GM12872 (cell line): Measurements from ENCODE around the gene CDPF1.

Source experiments
- CTCF ChIP-seq: IDR thresholded peaks from 3 replicates; pipeline ENCODE4 v1.5.1; 2011; ENCODE audit warnings: low read depth, mild to moderate bottlenecking, low read length, moderate library complexity; ENCODE audit not compliant: insufficient read depth

The CDPF1 gene

GRCh38 chr22:46245511-46245910, 4.6 kb downstream of the CDPF1 start:
- TF ChIP-seq CTCF, result no peak

- TF ChIP-seq CTCF, result no peak
These were observed 5.3 kb downstream of the CDPF1 start for GRCh38 chr22:46244771-46245170.

- TF ChIP-seq CTCF, result no peak
These were observed 8.0 kb downstream of the CDPF1 start for GRCh38 chr22:46242076-46242475.

- no peak for TF ChIP-seq CTCF
These were observed 8.6 kb downstream of the CDPF1 start for GRCh38 chr22:46241396-46242007.

GRCh38 chr22:46240907-46241306, 9.2 kb downstream of the CDPF1 start:
- TF ChIP-seq CTCF, result no peak

- no peak for TF ChIP-seq CTCF
These were observed 9.6 kb downstream of the CDPF1 start for GRCh38 chr22:46240506-46240905.

- no peak for TF ChIP-seq CTCF
These were observed 10.0 kb downstream of the CDPF1 start for GRCh38 chr22:46240073-46240472.
